GM23248 (cell line): ENCODE measurements around the gene C1orf116.

Source experiments
- EZH2 ChIP-seq: fragments of 200-600 bp; sonication (generic); IDR thresholded peaks from 2 replicates; pipeline ENCODE4 v1.6.1; 2018; ENCODE audit warnings: antibody characterized with exemption, mild to moderate bottlenecking; ENCODE audit not compliant: insufficient read depth, poor library complexity, severe bottlenecking
- EZH2phosphoT487 ChIP-seq: fragments of 200-600 bp; sonication (generic); IDR thresholded peaks from 2 replicates; pipeline ENCODE4 v1.6.1; 2018; ENCODE audit warnings: antibody characterized with exemption, moderate library complexity, mild to moderate bottlenecking, low read depth; ENCODE audit not compliant: insufficient read depth

DNA sequence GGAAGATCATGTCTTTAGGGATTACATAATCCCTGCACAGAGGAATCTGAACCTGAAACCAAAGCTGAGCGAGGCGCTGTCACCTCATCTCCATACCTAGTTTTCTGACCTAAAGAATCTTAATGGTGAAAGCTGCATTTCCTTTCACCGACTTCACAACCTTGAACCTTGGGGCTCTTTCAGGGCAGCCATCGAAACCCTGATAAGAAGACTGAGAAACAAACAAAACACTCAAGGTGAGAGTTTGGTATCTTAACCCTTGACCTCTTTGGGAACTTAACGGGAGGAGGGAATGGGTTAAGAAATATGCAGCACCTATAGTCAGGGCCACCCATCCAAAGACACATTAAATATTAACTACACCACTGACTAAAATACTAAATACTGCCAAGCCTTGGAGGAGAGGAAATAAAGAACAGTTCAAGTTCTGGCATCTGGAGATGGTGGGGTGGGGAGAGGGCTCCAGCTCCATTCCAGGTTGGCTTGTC lies 2.0 kb downstream of the C1orf116 start:
- TF ChIP-seq EZH2phosphoT487 (no peak), EZH2 (no peak)
